CD4-positive, alpha-beta T cell treated with Interleukin-12 subunit alpha and Interleukin-12 subunit beta, for 1 hour (primary cell): ENCODE results near the gene ATP5MK.
A peak's percentile ranks its signal among the peaks of the same experiment; 100 is the strongest.
"Not testable (repeated sequence)": the region's sequence is repeated elsewhere in the genome, so short reads cannot be mapped to it uniquely, and the experiment has no call there.

Experiments used
- DNase-seq: peaks from one replicate; pipeline ENCODE4 v3.0.0-alpha.2; 2020

The ATP5MK gene

GRCh38 chr10:103396067-103396788, at the start of gene ATP5MK, which contains the start of gene PDCD11:
TSS of gene ATP5MK (minus strand) at chr10:103396475. CDS start at chr10:103392457, 4,018 bp downstream.
TSS of gene PDCD11 (plus strand) at chr10:103396626. CDS start at chr10:103398427, 1,801 bp downstream.
- DNase-seq: peak; percentile 95

GRCh38 chr10:103445366-103445765, 49.1 kb upstream of the ATP5MK start:
- DNase-seq: no peak

GRCh38 chr10:103444478-103444877, 48.2 kb upstream of the ATP5MK start:
- DNase-seq: no peak

- no peak for DNase-seq
These were observed 47.4 kb upstream of the ATP5MK start for GRCh38 chr10:103443475-103444185.

GRCh38 chr10:103442031-103442461, 45.8 kb upstream of the ATP5MK start:
- DNase-seq: no peak

- DNase-seq: no peak
These were observed 45.3 kb upstream of the ATP5MK start for GRCh38 chr10:103441611-103442010.

GRCh38 chr10:103441206-103441605, 44.9 kb upstream of the ATP5MK start:
- DNase-seq: no peak

- no peak for DNase-seq
These were observed 44.1 kb upstream of the ATP5MK start for GRCh38 chr10:103440416-103440815.

- DNase-seq: no peak
These were observed 43.5 kb upstream of the ATP5MK start for GRCh38 chr10:103439776-103440175.

- DNase-seq: no peak
These were observed 37.6 kb upstream of the ATP5MK start for GRCh38 chr10:103433858-103434257.

GRCh38 chr10:103431902-103432301, 35.6 kb upstream of the ATP5MK start:
- no peak for DNase-seq

GRCh38 chr10:103429647-103430046, 33.4 kb upstream of the ATP5MK start:
- peak; percentile 22 for DNase-seq

- no peak for DNase-seq
These were observed 32.8 kb upstream of the ATP5MK start for GRCh38 chr10:103428989-103429643.

GRCh38 chr10:103427866-103428265, 31.6 kb upstream of the ATP5MK start:
- no peak for DNase-seq

GRCh38 chr10:103423748-103424147, 27.5 kb upstream of the ATP5MK start:
- no peak for DNase-seq

- no peak for DNase-seq
These were observed 22.8 kb upstream of the ATP5MK start for GRCh38 chr10:103419101-103419500.

- DNase-seq: no peak
These were observed 21.3 kb upstream of the ATP5MK start for GRCh38 chr10:103417601-103418000.

- DNase-seq: not testable (repeated sequence)
These were observed 20.8 kb upstream of the ATP5MK start for GRCh38 chr10:103417148-103417469.

GRCh38 chr10:103416436-103417147, 20.3 kb upstream of the ATP5MK start:
- peak; percentile 74 for DNase-seq

GRCh38 chr10:103415581-103415980, 19.3 kb upstream of the ATP5MK start:
- no peak for DNase-seq

- DNase-seq: no peak
These were observed 17.3 kb upstream of the ATP5MK start for GRCh38 chr10:103413564-103413963.

- DNase-seq: no peak
These were observed 1.0 kb upstream of the ATP5MK start for GRCh38 chr10:103397191-103397825.

GRCh38 chr10:103396789-103397087, 463 bp upstream of the ATP5MK start:
- DNase-seq: no peak
